H1 (cell line): ENCODE data around the gene IPO11. TPM values are rescaled to one million over a fixed set of nuclear protein-coding genes. Genes with fewer than 3 reads are reported as not detected.

ENCODE experiments used
- CTCF ChIA-PET: fragments of 300-600 bp; sonication (Branson Sonifier 250); formaldehyde crosslinking; loops from one replicate; lab custom pipeline; 2021; ENCODE audit not compliant: partially characterized antibody; lab: Charles Lee
- POLR2A ChIA-PET: fragments of 300-600 bp; sonication (Branson Sonifier 250); formaldehyde crosslinking; loops from one replicate; lab custom pipeline; 2021; ENCODE audit warnings: inconsistent platforms; ENCODE audit not compliant: partially characterized antibody; lab: Charles Lee
- DNase-seq, 2 experiments: peaks; one replicate each; pipeline versions ENCODE4 v3.0.0 to v3.0.0-alpha.2; 2010 to 2022; ENCODE audit warnings: low spot score in 2 of 2, low read depth in 1 of 2, mixed read lengths in 1 of 2
- FAIRE-seq: peaks from 2 replicates; lab custom pipeline; 2011; peaks lifted over from hg19 to GRCh38; lab: Jason Lieb, UNC
- H2AFZ ChIP-seq: 2 replicates; pipeline ENCODE4 v1.8.1; 2012; ENCODE audit warnings: low read length, inconsistent platforms
- H2AK5ac ChIP-seq: 2 replicates; pipeline ENCODE4 v1.6.1; 2013; ENCODE audit warnings: low read depth, low read length
- H2BK120ac ChIP-seq: replicated peaks from 2 replicates; pipeline ENCODE3; 2013; ENCODE audit warnings: low read depth, low read length, inconsistent platforms
- H2BK12ac ChIP-seq: 2 replicates; pipeline ENCODE4 v1.6.1; 2013; ENCODE audit warnings: low read depth, low read length
- H2BK15ac ChIP-seq: 2 replicates; pipeline ENCODE4 v1.6.1; 2013; ENCODE audit warnings: low read length
- H2BK20ac ChIP-seq: 2 replicates; pipeline ENCODE4 v1.6.1; 2013; ENCODE audit warnings: low read length
- H2BK5ac ChIP-seq: 2 replicates; pipeline ENCODE4 v1.6.1; 2013; ENCODE audit warnings: low read depth, low read length
- H3K14ac ChIP-seq: 2 replicates; pipeline ENCODE4 v1.6.1; 2013; ENCODE audit warnings: inconsistent platforms; ENCODE audit not compliant: insufficient read length
- H3K18ac ChIP-seq: 2 replicates; pipeline ENCODE4 v1.6.1; 2013; ENCODE audit warnings: low read length; ENCODE audit errors: extremely low read depth
- H3K23ac ChIP-seq: 2 replicates; pipeline ENCODE4 v1.6.1; 2013; ENCODE audit warnings: inconsistent platforms; ENCODE audit not compliant: insufficient read length
- H3K23me2 ChIP-seq: 2 replicates; pipeline ENCODE4 v1.6.1; 2013; ENCODE audit warnings: low read depth, low read length
- H3K27ac ChIP-seq: 2 replicates; pipeline ENCODE4 v1.6.1; 2011; ENCODE audit warnings: low read depth, low read length, inconsistent platforms
- H3K27me3 ChIP-seq, 4 experiments: replicated peaks in 1 of 4; 1 replicate in 1 of 4; 2 replicates in 3 of 4; pipeline versions ENCODE4 v1.6.1 to v1.8.1; 2011 to 2013; ENCODE audit warnings: low read length in 3 of 4, mild to moderate bottlenecking in 3 of 4, inconsistent platforms in 2 of 4, mixed read lengths in 2 of 4, moderate library complexity in 1 of 4; ENCODE audit not compliant: control insufficient read depth in 3 of 4, insufficient read depth in 3 of 4; ENCODE audit errors: extremely low read depth in 1 of 4
- H3K36me3 ChIP-seq, 4 experiments: 2 replicates each; pipeline versions ENCODE4 v1.6.1 to v1.8.1; 2011 to 2013; ENCODE audit warnings: mild to moderate bottlenecking in 4 of 4, low read length in 3 of 4, moderate library complexity in 2 of 4, control low read depth in 1 of 4, inconsistent platforms in 1 of 4; ENCODE audit not compliant: insufficient read depth in 4 of 4, control insufficient read depth in 2 of 4
- H3K4ac ChIP-seq: replicated peaks from 2 replicates; pipeline ENCODE3; 2013; ENCODE audit warnings: low read length, low read depth, mixed read lengths, inconsistent platforms; ENCODE audit not compliant: insufficient read length
- H3K4me1 ChIP-seq, 4 experiments: replicated peaks in 1 of 4; 1 replicate in 1 of 4; 2 replicates in 3 of 4; pipeline versions ENCODE4 v1.6.1 to v1.8.1; 2011 to 2013; ENCODE audit warnings: low read length in 3 of 4, inconsistent platforms in 2 of 4, mixed read lengths in 1 of 4; ENCODE audit not compliant: insufficient read depth in 4 of 4, control insufficient read depth in 3 of 4
- H3K4me2 ChIP-seq, 2 experiments: 2 replicates each; pipeline versions ENCODE4 v1.6.1 to v1.8.1; 2011 to 2013; ENCODE audit warnings: low read depth in 2 of 2, low read length in 2 of 2, control low read depth in 1 of 2, inconsistent platforms in 1 of 2, mild to moderate bottlenecking in 1 of 2; ENCODE audit not compliant: insufficient read depth in 1 of 2
- H3K4me3 ChIP-seq, 4 experiments: fragments of 200-600, 300-600 bp in 1 of 4; sonication (generic), shearing (Covaris generic), sonication (Bioruptor Twin) in 1 of 4; 2 replicates each; pipeline versions ENCODE4 v1.5.1 to v1.8.1; 2011 to 2016; ENCODE audit warnings: low read length in 4 of 4, low read depth in 3 of 4, control low read depth in 2 of 4, inconsistent platforms in 2 of 4, mild to moderate bottlenecking in 2 of 4, mixed read lengths in 1 of 4, moderate library complexity in 1 of 4; ENCODE audit not compliant: insufficient read depth in 2 of 4; ENCODE audit errors: extremely low read depth in 1 of 4
- H3K56ac ChIP-seq: replicated peaks from 2 replicates; pipeline ENCODE3; 2013; ENCODE audit warnings: low read depth, mild to moderate bottlenecking, mixed read lengths, low read length, inconsistent platforms; ENCODE audit not compliant: insufficient read length
- H3K79me1 ChIP-seq: 2 replicates; pipeline ENCODE4 v1.6.1; 2013; ENCODE audit warnings: low read depth, low read length, control low read depth
- H3K79me2 ChIP-seq, 2 experiments: 2 replicates each; pipeline versions ENCODE4 v1.6.1 to v1.8.1; 2012 to 2013; ENCODE audit warnings: low read length in 2 of 2, mild to moderate bottlenecking in 2 of 2, inconsistent platforms in 1 of 2; ENCODE audit not compliant: insufficient read depth in 2 of 2, control insufficient read depth in 1 of 2
- H3K9ac ChIP-seq, 4 experiments: replicated peaks in 1 of 4; 1 replicate in 1 of 4; 2 replicates in 3 of 4; pipeline versions ENCODE4 v1.6.1 to v1.8.1; 2011 to 2013; ENCODE audit warnings: low read depth in 3 of 4, low read length in 3 of 4, control low read depth in 2 of 4, mild to moderate bottlenecking in 2 of 4, moderate library complexity in 2 of 4, inconsistent platforms in 1 of 4; ENCODE audit errors: extremely low read depth in 1 of 4
- H3K9me3 ChIP-seq, 2 experiments: 2 replicates each; pipeline versions ENCODE4 v1.6.1 to v1.8.1; 2012 to 2013; ENCODE audit warnings: mild to moderate bottlenecking in 2 of 2, moderate library complexity in 2 of 2, control low read depth in 1 of 2, inconsistent platforms in 1 of 2, low read depth in 1 of 2, low read length in 1 of 2, mixed read lengths in 1 of 2; ENCODE audit not compliant: insufficient read depth in 2 of 2
- H4K20me1 ChIP-seq, 2 experiments: replicated peaks in 1 of 2; 2 replicates each; pipeline versions ENCODE3 to v1.8.1; 2011 to 2013; ENCODE audit warnings: inconsistent platforms in 2 of 2, low read length in 2 of 2, mild to moderate bottlenecking in 1 of 2; ENCODE audit not compliant: insufficient read depth in 2 of 2, control insufficient read depth in 1 of 2
- H4K5ac ChIP-seq: 2 replicates; pipeline ENCODE4 v1.6.1; 2013; ENCODE audit warnings: low read length, low read depth, mixed read lengths, inconsistent platforms; ENCODE audit not compliant: insufficient read length
- H4K8ac ChIP-seq: 2 replicates; pipeline ENCODE4 v1.8.0; 2013; ENCODE audit warnings: mild to moderate bottlenecking, moderate library complexity, low read length, inconsistent platforms; ENCODE audit not compliant: insufficient read depth; ENCODE audit errors: extremely low read depth
- H4K91ac ChIP-seq: replicated peaks from 2 replicates; pipeline ENCODE3; 2013; ENCODE audit warnings: low read length, mixed read lengths, inconsistent platforms; ENCODE audit not compliant: insufficient read length
- SP4 ChIP-seq: IDR thresholded peaks from 2 replicates; pipeline ENCODE4 v1.6.1; 2012; ENCODE audit warnings: low read length, inconsistent platforms
- WGBS, 2 experiments: shearing (Covaris generic) in 1 of 2; methylation state at CpG; one replicate each; pipeline versions ENCODE4 v1.1.6 to v1.1.7; 2013 to 2015; ENCODE audit warnings: low lambda C conversion rate in 2 of 2, mixed read lengths in 2 of 2, inconsistent platforms in 1 of 2, low coverage in 1 of 2, missing lambda C conversion rate in 1 of 2; ENCODE audit not compliant: insufficient replicate concordance in 2 of 2, insufficient coverage in 1 of 2, insufficient read length in 1 of 2; ENCODE audit errors: extremely low coverage in 1 of 2, missing lambda C conversion rate in 1 of 2; 5-methylcytosine and 5-hydroxymethylcytosine counted together
- polyA plus RNA-seq, 7 experiments: library from polyadenylated mRNA; depleted of rRNA in 3 of 7; stranded (reverse) in 5 of 7; unstranded in 2 of 7; fragments of >200 nt in 5 of 7; fragments of 200-250 nt in 2 of 7; gene quantifications; 1 replicate in 5 of 7; 2 replicates in 1 of 7; 4 replicates in 1 of 7; pipeline versions ENCODE4 v1.2.1 to v1.2.3, GENCODE V29; 2011 to 2013; ENCODE audit warnings: missing spikeins in 2 of 7, mixed read lengths in 2 of 7
- total RNA-seq: library from RNA; stranded (reverse); fragmentation: NEBNext Ultra II Directional; extraction: Animal tissue kit (Norgen Biotek cat#: 25700); gene quantifications from 2 replicates; pipeline ENCODE4 v1.2.1, GENCODE V29; 2021
- TF ChIP-seq, protein P1 (sequence below): IDR thresholded peaks from 2 replicates; pipeline ENCODE4 v1.6.1; 2012; ENCODE audit warnings: low read length, inconsistent platforms

The IPO11 gene
- total and polyA plus RNA-seq, 2 of the 8 experiments (the other 6 are each of a cell fraction or from before 2014, with no cell fraction given) = 23.6 to 64.4 TPM

GRCh38 chr5:62642468-62642867 lies 229.9 kb downstream of the IPO11 start:
- Histone ChIP-seq H3K4ac (no peak overlapping the region), H3K23ac (no peak overlapping the region), H2BK15ac (no peak overlapping the region), H3K14ac (no peak overlapping the region), H2AK5ac (no peak overlapping the region), H2BK20ac (no peak overlapping the region), H2BK12ac (no peak overlapping the region), H3K27me3 (no peaks in the 10 kb centered on the region), H3K9me3 (no peaks in the 10 kb centered on the region; a peak in 1 of 4 replicates), H4K91ac (no peak overlapping the region), H4K8ac (no peak overlapping the region; the same call in 1 of the 2 replicates), H4K5ac (no peak overlapping the region), H3K36me3 (no peaks in the 10 kb centered on the region), H3K56ac (no peak overlapping the region), H3K23me2 (no peaks in the 10 kb centered on the region), H2BK5ac (no peak overlapping the region), H3K9ac (no peak overlapping the region), H3K79me1 (no peaks in the 10 kb centered on the region; the same call in 1 of the 2 replicates), H3K27ac (no peak overlapping the region), H3K4me2 (no peak overlapping the region), H3K18ac (no peak overlapping the region), H4K20me1 (no peaks in the 10 kb centered on the region), H3K79me2 (no peaks in the 10 kb centered on the region), H3K4me3 (no peak overlapping the region), H2BK120ac (no peak overlapping the region), H3K4me1 (no peaks in the 10 kb centered on the region; a peak in 1 of 7 replicates), H2AFZ (no peak overlapping the region)
- ChIA-PET POLR2A (no interaction called here), CTCF (interaction anchor here (1.0 to 1.4 kb wide), 2 partner anchors 19 to 137 kb away, joined by 3 to 5 read pairs; no protein-coding TSS in a partner anchor)
- DNase-seq = no peak
- WGBS, 2 experiments = 91% methylated on average over 6 of the region's 6 CpGs; no CpG with 5 or more reads in 1 of the 2 experiments
- no peak for FAIRE-seq
- TF ChIP-seq, protein P1, sequence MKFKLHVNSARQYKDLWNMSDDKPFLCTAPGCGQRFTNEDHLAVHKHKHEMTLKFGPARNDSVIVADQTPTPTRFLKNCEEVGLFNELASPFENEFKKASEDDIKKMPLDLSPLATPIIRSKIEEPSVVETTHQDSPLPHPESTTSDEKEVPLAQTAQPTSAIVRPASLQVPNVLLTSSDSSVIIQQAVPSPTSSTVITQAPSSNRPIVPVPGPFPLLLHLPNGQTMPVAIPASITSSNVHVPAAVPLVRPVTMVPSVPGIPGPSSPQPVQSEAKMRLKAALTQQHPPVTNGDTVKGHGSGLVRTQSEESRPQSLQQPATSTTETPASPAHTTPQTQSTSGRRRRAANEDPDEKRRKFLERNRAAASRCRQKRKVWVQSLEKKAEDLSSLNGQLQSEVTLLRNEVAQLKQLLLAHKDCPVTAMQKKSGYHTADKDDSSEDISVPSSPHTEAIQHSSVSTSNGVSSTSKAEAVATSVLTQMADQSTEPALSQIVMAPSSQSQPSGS = no peak
- no peak for TF ChIP-seq SP4
